Activated CD4-positive, alpha-beta T cell treated with anti-CD3 and anti-CD28 coated beads, Interleukin-2, amount 50 U/mL, for 16 hours (primary cell): ENCODE data around the gene CCDC200.
A peak's percentile ranks its signal among the peaks of the same experiment; 100 is the strongest.
"Not testable (repeated sequence)": the region's sequence is repeated elsewhere in the genome, so short reads cannot be mapped to it uniquely, and the experiment has no call there.

Experiments used
- DNase-seq: peaks from one replicate; pipeline ENCODE4 v3.0.0-alpha.2; 2020

CCDC200 gene

DNA sequence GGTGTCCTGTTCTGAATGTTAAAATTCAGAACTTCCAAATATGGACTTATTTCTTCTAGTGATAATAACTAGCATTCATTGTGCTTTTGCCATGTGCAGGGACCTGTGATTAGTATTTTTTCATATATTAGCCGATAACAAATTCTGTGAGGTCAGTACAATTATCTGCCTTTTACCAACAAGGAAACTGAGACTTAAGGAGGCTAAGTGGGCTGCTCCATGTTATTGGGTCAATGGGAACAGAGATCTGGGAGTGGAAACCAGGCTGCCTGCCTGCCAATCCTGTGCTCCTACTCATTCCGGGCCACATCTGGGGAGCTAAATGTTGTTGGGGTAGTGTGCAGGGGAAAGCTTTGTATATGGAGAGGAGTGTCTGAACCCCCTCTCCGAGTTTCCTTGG lies 13.1 kb downstream of the CCDC200 start:
- DNase-seq: no peak

DNA sequence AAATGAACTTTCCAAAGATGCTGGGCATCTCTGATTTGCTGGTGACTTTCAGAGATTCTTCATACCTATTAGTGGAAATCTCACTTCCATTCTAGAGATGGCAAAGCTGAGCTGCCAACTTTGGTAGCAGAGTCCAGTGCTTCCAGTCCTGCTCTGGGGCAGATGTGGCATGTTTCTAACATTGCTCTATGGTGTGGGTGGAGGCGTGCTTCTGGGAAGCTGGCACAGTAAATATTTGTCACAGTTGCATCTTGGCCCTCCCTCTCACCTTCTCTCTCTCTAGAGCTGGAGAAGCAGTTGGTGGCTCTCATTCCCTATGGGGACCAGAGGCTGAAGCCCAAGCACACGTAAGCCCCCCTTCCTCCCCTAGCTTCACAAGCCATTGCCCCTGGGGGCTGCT lies 14.9 kb downstream of the CCDC200 start:
- no peak for DNase-seq

DNA sequence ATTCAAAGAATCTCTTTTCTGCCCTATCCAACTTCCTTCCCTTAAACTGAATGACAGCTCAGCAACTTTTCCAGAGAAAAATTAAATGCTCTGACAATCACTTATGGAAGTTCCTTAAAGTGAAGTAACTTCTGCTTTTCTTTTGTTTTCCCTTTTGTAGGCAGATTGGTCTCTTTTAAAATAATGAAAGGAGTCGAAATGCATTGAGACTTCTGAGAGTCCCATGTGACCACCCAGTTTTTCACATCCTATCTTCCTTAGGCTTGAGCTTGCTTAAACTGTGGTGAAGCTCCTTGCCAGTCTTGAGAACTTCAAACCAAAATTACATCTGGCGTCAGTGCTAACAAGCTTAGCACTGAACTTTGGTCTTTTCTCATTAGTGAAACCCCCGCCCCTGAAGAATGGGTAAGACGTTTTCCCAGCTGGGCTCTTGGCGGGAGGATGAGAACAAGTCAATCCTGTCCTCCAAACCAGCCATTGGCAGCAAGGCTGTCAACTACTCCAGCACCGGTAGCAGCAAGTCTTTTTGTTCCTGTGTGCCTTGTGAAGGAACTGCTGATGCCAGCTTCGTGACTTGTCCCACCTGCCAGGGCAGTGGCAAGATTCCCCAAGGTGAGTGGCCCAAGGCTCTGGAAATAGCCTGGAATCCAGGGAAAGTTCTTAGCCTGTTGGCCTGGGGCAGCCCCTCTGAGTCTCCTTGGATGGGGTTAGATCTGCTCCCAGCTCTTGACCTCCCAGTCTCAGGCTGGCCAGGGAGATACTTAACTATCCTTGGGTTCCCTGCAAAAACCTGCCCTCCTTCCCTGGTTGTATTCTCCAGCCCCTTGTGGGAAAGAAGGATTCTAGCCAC lies 15.6 kb downstream of the CCDC200 start:
- peak; percentile 13 for DNase-seq

DNA sequence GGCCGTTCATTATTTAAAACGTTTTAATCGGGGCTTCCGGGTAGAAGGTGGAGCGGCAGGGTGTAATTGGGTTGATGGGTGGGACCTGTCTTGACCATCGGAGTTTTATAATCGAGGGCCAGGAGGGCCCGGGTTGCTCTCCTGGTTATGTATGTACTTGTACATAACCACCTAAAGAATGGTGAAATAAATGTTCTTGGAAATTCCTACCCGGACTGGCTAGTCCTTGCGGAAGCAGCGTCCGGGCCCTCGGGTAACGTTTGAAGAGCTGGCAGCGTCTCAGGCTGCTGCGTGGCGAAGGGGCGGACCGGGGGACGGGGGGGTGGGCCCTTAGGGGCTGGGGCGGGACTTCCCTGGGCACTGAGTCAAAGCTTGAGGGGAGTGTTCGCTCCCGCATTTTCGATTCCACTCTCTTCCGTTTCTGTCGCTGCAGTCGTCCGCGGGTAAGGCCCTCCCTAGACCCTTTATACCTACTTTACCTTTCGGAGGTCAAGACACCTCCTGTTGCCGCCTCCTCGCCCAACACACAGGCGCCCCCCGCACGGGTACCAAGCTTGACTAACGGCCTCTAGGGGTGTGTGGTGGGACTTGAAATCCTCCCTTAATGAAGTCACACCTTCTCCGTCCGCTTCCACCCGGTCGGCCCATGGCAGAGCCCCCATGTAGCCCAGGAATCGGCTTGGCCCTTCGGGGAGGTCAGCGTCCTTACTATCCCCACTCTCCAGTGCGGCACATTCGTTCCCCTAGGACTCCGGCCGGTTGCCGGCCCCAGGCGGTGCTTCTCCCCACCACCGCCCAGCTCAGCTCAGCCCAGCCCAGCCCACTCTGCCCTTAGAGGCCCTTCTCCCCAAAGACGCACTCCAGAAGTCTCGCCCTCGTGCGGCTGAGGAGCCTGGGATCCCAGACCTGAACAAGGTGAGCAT lies 16.7 kb downstream of the CCDC200 start, which contains the start of gene TMEM106A:
TMEM106A (plus strand) TSS at position 396 of the 923 bp plus-strand sequence. CDS start 1,167 bp downstream, outside the sequence.
- peak; percentile 84 for DNase-seq

DNA sequence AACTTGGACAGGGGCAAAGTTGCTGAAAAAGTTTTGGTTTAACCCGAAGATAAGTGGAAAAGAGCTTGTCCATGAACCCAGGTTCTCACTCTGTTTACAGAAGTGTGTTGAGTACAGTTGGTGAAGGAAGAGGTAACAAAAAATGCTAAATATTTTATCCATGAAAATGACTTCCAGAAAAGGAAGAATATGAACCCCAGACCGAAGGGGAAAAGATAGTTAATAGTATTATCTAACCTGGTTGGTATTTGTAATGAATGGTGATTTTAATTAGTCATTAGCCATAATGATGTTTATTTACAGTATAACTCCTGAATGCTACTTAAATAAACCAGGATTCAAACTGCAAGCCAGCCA lies 17.3 kb downstream of the CCDC200 start:
- DNase-seq: no peak

DNA sequence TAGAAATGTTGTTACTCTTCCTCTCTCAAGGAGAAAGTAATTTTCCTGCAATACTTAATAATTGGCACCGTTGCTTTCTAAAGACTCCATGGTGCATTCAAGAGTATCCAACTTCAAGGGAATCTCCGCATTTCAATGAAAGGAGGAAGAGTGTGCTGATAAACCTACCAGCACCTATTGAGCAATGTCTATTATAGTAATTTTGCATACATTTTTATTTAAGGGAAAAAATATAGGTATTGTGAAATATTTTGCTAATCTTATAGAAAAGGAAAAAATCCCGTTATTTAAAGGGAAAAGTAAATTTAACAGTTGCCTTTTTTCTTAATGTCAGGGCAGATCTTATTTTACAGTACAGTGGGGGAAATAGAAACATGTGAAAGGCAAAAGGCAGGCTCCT lies 17.8 kb downstream of the CCDC200 start:
- no peak for DNase-seq

DNA sequence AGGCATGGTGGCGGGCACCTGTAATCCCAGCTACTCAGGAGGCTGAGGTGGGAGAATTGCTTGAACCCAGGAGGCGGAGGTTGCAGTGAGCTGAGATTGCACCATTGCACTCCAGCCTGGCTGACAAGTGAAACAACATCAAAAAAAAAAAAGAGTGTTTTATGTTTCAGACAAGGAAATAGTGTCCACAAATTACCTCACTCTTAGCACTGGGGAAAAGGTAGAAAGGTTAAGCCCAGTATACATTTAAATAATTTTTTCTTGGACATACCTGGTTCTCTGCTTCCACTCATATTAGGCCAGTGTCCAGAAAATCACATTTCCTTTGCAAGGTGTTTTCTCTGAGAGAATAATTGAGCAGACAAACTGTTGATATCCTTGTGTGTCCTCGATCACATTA lies 25.4 kb downstream of the CCDC200 start:
- not testable (repeated sequence) for DNase-seq

DNA sequence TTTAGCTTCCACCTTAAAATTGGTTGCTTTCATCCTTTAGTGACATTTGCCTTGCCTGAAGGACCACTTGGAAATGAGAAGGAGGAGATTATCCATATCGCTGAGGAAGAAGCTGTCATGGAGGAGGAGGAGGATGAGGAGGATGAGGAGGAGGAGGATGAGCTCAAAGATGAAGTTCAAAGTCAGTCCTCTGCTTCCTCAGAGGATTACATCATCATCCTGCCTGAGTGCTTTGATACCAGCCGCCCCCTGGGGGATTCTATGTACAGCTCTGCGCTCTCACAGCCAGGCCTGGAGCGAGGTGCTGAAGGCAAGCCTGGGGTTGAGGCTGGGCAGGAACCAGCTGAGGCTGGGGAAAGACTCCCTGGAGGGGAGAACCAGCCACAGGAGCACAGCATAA lies 28.3 kb downstream of the CCDC200 start:
- no peak for DNase-seq

DNA sequence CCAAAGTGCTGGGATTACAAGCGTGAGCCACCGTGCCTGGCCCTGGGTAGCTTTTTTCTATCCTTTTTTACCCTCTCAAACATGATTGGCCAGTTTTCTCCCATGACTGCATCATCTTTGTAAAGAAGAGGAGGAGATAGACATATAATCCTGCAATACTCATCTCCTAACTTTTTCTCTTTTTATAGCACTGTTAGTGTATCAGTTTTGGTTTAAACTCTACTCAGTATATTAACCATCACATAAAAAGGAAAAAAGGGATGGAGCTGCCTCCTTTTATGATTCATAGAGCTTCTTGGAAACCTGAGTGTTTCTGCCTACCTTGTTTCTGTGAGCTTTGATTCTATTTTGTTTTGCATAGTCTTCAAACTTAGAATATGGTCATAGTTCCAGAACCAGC lies 28.8 kb downstream of the CCDC200 start:
- DNase-seq: no peak

DNA sequence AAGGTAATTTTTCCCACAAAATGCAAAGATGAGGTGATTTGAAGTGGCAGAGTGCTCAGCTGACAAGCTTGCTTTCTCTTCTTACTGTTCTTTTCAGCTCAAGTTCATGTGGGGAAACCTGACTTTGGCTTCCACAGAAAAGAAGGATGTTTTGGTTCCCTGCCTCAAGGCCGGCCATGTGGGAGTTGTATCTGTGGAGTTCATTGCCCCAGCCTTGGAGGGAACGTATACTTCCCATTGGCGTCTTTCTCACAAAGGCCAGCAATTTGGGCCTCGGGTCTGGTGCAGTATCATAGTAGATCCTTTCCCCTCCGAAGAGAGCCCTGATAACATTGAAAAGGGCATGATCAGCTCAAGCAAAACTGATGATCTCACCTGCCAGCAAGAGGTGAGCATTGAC lies 35.2 kb downstream of the CCDC200 start:
- no peak for DNase-seq

DNA sequence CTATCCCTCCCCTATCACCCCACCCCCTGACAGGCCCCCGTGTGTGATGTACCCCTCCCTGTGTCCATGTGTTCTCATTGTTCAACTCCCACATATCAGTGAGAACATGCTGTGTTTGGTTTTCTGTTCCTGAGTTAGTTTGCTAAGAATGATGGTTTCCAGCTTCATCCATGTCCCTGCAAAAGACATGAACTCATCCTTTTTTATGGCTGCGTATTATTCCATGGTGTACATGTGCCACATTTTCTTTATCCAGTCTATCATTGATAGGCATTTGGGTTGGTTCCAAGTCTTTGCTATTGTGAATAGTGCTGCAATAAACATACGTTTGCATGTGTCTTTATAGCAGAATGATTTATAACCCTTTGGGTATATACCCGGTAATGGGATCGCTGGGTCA lies 41.8 kb downstream of the CCDC200 start:
- DNase-seq: not testable (repeated sequence)

DNA sequence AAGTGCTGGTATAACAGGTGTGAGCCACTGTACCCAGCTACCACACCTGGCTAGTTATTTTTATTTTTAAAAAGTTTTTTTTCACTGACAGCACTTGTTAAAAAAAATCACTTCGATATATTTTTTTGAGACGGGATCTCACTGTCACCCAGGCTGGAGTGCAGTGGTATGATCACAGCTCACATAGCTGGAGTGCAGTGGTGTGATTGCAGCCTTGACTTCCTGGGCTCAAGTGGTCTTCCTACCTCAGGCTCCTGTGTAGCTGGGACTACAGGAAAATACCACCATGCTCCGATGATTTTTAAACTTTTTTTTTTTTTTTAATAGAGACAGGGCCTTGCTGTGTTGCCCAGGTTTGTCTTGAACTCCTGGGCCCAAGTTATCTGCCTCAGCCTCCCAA lies 44.5 kb downstream of the CCDC200 start:
- no peak for DNase-seq

DNA sequence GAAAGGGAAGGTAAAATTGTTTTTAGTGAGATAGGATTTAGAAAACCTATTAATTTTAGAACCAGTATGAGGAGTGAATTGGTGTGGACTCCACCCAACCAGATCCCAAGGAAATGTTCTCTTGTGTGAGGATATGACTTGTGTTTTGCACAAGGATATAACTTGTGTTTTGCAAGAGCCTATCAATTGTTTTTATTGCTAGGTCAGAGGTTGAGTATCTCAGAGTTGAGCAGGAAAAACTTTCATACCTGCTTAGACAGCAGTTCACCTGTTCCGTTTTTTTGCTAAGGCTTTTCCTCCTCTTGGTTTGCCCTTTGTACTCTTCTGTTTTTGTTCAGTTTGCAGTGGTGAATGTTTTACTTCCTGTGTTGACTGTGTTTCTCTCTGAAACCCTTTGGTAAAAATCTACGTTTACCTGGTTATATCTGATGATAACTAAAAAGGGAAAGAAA lies 52.3 kb downstream of the CCDC200 start:
- peak; percentile 2 for DNase-seq

DNA sequence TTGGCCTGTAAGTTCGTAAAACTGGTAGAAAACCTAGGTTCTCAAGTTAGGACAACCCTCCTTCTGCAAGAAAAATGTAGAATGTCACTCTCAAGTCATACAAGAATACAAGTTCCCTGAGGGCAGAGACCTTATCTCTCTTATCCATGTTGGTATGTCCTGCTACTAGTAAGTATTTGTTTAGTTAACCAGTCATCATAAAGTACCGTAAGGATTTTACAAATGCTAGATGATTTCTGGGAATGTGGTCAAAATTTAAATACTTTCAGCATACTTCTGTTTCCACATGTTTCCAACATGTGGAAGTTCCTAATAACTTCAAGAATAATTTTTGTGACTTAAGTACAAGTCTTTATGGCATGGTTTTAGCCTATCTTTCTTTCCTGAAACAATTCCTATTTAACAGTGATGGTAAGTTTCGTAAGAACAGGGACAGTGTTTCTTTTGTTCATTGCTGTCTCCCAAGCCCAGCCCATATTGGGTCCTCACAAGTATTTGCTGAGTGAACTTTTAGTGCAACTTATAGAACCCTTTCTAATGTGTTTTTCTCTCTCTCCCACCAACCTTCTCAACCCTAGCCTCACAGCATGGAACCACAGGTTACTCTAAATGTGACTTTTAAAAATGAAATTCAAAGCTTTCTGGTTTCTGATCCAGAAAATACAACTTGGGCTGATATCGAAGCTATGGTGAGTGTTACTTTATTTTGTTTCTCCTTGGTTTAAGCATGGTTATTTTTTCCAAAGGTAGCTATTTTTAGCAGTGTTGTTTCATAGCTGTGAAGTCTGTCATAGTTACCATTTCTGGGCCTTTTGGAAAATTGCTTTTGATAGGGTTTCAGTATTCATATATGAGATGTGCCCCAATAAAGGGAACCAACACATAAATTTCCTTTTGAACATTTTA lies 53.0 kb downstream of the CCDC200 start:
- peak; percentile 6 for DNase-seq

DNA sequence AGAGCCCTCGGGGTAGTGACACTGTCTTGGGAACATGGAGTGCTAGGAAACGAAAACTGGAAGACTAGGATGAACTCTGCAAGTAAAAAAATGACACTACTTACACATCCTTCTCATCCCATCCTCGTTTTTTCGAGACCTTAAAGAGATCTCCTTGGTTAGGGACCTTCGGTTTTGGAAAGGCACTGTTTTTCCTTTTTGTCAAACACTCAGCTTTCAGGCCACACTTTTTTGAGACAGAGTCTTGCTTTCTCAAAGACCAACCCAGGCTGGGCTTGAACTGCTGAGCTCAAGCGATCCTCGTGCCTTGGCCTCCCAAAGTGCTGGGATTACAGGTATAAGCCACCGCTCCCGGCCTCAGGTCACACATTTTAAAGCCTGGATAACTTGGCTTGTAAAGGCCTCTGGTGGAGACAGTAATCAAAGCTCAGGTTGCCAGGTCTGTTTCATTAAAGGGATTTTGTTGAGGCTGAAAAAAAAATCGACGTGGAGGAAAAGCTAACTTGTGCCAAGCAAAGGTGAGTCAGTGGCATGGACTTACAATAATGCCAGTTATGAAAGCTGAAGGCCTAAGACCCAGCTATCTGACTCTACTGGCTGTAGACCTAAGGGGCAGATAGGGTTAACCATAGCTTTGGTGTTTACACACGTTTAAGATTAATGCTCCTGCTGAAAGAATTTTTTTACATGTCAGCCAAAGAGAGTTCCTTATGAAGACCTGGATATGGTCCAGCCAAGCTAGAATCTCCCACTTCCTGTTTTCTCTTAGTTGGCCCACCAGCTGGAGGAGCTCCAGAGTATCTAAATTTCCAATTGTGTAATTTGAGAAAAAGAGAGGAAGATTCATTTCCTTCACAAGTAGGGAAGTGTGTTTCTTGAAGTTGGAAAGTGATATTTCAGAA lies 56.6 kb downstream of the CCDC200 start:
- peak; percentile 8 for DNase-seq
